ENCODE results near the gene UNC13B.

UNC13B gene

GRCh38 chr9:35452481-35452880 lies 290.7 kb downstream of the UNC13B start:
- DNase-seq, result no peak

- DNase-seq, result no peak
Observed at GRCh38 chr9:35453786-35454185, 292.0 kb downstream of the UNC13B start.
